ENCODE data around the gene KCNMB1. TPM values are rescaled to one million over a fixed set of nuclear protein-coding genes. Genes with fewer than 3 reads are reported as not detected.

The KCNMB1 gene
- total RNA-seq, 1 experiment from 2014 or later: 0.43 TPM

GRCh38 chr5:170338933-170339779 is 50.0 kb downstream of the KCNMB1 start:
- DNase-seq: no peak
- H3K36me3 ChIP-seq: no peaks in the 10 kb centered on the region
- peaks cover 5% of the 10 kb centered on the region for H3K27me3 ChIP-seq
- no peak overlapping the region for H3K4me3 ChIP-seq
- no peaks in the 10 kb centered on the region for H3K9me3 ChIP-seq

- no peaks in the 10 kb centered on the region for H3K9me3 ChIP-seq
- no peak for DNase-seq
- no peaks in the 10 kb centered on the region for H3K36me3 ChIP-seq
- peaks cover 5% of the 10 kb centered on the region; the same call in 1 of the 2 replicates for H3K27me3 ChIP-seq
- H3K4me3 ChIP-seq: no peak overlapping the region
These were observed 50.9 kb downstream of the KCNMB1 start for GRCh38 chr5:170338291-170338690.

GRCh38 chr5:170337045-170337733 is 52.0 kb downstream of the KCNMB1 start:
- Histone ChIP-seq H3K9me3 (no peaks in the 10 kb centered on the region), H3K4me3 (no peak overlapping the region), H3K36me3 (no peaks in the 10 kb centered on the region), H3K27me3 (0 out of 2 replicates have a peak, but pooled peaks cover 5% of the 10 kb centered on the region)
- no peak for DNase-seq

GRCh38 chr5:170336065-170336464 is 53.1 kb downstream of the KCNMB1 start:
- Histone ChIP-seq H3K9me3 (no peaks in the 10 kb centered on the region), H3K27me3 (0 out of 2 replicates have a peak, but pooled peaks cover 5% of the 10 kb centered on the region), H3K36me3 (no peaks in the 10 kb centered on the region), H3K4me3 (no peak overlapping the region)
- DNase-seq: no peak

- Histone ChIP-seq H3K9me3 (no peaks in the 10 kb centered on the region), H3K4me3 (no peak overlapping the region), H3K27me3 (0 out of 2 replicates have a peak, but pooled peaks cover 3% of the 10 kb centered on the region), H3K36me3 (no peaks in the 10 kb centered on the region)
- no peak for DNase-seq
These were observed 54.5 kb downstream of the KCNMB1 start for GRCh38 chr5:170334626-170335025.

GRCh38 chr5:170333161-170333910 is 55.8 kb downstream of the KCNMB1 start:
- no peaks in the 10 kb centered on the region for H3K9me3 ChIP-seq
- DNase-seq: no peak

GRCh38 chr5:170332058-170332457 is 57.1 kb downstream of the KCNMB1 start:
- Histone ChIP-seq H3K36me3 (no peaks in the 10 kb centered on the region), H3K9me3 (no peaks in the 10 kb centered on the region), H3K4me3 (no peak overlapping the region), H3K27me3 (peaks cover 19% of the 10 kb centered on the region)
- no peak for DNase-seq

More at GRCh38 chr5:170333161-170333910, 55.8 kb downstream of the KCNMB1 start:
- H3K4me3 ChIP-seq: no peak overlapping the region
- no peaks in the 10 kb centered on the region for H3K36me3 ChIP-seq
- H3K27me3 ChIP-seq: peaks cover 12% of the 10 kb centered on the region

GRCh38 chr5:170330568-170331054 is 58.6 kb downstream of the KCNMB1 start:
- Histone ChIP-seq H3K4me3 (no peak overlapping the region), H3K36me3 (no peaks in the 10 kb centered on the region), H3K27me3 (peaks cover 27% of the 10 kb centered on the region), H3K9me3 (no peaks in the 10 kb centered on the region)
- DNase-seq: no peak

- no peak for DNase-seq
- H3K9me3 ChIP-seq: no peaks in the 10 kb centered on the region
- no peak overlapping the region for H3K4me3 ChIP-seq
- H3K36me3 ChIP-seq: no peaks in the 10 kb centered on the region
- H3K27me3 ChIP-seq: peaks cover 30% of the 10 kb centered on the region
These were observed 59.6 kb downstream of the KCNMB1 start for GRCh38 chr5:170329524-170329923.

GRCh38 chr5:170327829-170328228 is 61.3 kb downstream of the KCNMB1 start:
- H3K36me3 ChIP-seq: no peaks in the 10 kb centered on the region
- DNase-seq: no peak
- no peak overlapping the region for H3K4me3 ChIP-seq
- peaks cover 34% of the 10 kb centered on the region for H3K27me3 ChIP-seq
- H3K9me3 ChIP-seq: no peaks in the 10 kb centered on the region

- peaks cover 34% of the 10 kb centered on the region for H3K27me3 ChIP-seq
These were observed 62.0 kb downstream of the KCNMB1 start for GRCh38 chr5:170327168-170327567.

More at GRCh38 chr5:170327168-170327567, 62.0 kb downstream of the KCNMB1 start:
- no peak for DNase-seq
- H3K9me3 ChIP-seq: no peaks in the 10 kb centered on the region
- no peak overlapping the region for H3K4me3 ChIP-seq
- no peaks in the 10 kb centered on the region for H3K36me3 ChIP-seq

Other genes starting within 250 kb of the KCNMB1 start
- not detected in 2 replicates for gene C5orf58, start 156.4 kb downstream of the KCNMB1 start, total RNA-seq (2014; rRNA removed; shearing (Covaris generic); ENCODE audit: low replicate concordance)
- gene LCP2, start 91.6 kb downstream of the KCNMB1 start, total RNA-seq (2014; rRNA removed; shearing (Covaris generic); ENCODE audit: low replicate concordance): not detected in 2 replicates
- gene KCNIP1, start 114.7 kb upstream of the KCNMB1 start, total RNA-seq (2014; rRNA removed; shearing (Covaris generic); ENCODE audit: low replicate concordance): 0.43 and 7.9 TPM in 2 replicates